ENCODE measurements around the gene SLC35G6.

The SLC35G6 gene

GRCh38 chr17:7512824-7513540 is 31.7 kb downstream of the SLC35G6 start:
- H3K4me3 ChIP-seq (ENCODE audit: low read depth, low read length), result no peak overlapping the region
- no peak for DNase-seq (ENCODE audit: low read depth, low spot score)
- TF ChIP-seq, protein P1, sequence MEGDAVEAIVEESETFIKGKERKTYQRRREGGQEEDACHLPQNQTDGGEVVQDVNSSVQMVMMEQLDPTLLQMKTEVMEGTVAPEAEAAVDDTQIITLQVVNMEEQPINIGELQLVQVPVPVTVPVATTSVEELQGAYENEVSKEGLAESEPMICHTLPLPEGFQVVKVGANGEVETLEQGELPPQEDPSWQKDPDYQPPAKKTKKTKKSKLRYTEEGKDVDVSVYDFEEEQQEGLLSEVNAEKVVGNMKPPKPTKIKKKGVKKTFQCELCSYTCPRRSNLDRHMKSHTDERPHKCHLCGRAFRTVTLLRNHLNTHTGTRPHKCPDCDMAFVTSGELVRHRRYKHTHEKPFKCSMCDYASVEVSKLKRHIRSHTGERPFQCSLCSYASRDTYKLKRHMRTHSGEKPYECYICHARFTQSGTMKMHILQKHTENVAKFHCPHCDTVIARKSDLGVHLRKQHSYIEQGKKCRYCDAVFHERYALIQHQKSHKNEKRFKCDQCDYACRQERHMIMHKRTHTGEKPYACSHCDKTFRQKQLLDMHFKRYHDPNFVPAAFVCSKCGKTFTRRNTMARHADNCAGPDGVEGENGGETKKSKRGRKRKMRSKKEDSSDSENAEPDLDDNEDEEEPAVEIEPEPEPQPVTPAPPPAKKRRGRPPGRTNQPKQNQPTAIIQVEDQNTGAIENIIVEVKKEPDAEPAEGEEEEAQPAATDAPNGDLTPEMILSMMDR (IDR thresholded peaks at IDR 0.05; ENCODE audit: low read depth, low read length), result no peak
- in situ Hi-C loops (cut with HindIII; ENCODE audit: low sequenced_read_pairs), result no loop called here

GRCh38 chr17:7513850-7514419 is 32.7 kb downstream of the SLC35G6 start:
- in situ Hi-C loops (cut with HindIII; ENCODE audit: low sequenced_read_pairs), result no loop called here
- no peak for DNase-seq (ENCODE audit: low read depth, low spot score)
- no peak overlapping the region for H3K4me3 ChIP-seq (ENCODE audit: low read depth, low read length)
- TF ChIP-seq, protein P1 (IDR thresholded peaks at IDR 0.05; ENCODE audit: low read depth, low read length), result no peak

DNA sequence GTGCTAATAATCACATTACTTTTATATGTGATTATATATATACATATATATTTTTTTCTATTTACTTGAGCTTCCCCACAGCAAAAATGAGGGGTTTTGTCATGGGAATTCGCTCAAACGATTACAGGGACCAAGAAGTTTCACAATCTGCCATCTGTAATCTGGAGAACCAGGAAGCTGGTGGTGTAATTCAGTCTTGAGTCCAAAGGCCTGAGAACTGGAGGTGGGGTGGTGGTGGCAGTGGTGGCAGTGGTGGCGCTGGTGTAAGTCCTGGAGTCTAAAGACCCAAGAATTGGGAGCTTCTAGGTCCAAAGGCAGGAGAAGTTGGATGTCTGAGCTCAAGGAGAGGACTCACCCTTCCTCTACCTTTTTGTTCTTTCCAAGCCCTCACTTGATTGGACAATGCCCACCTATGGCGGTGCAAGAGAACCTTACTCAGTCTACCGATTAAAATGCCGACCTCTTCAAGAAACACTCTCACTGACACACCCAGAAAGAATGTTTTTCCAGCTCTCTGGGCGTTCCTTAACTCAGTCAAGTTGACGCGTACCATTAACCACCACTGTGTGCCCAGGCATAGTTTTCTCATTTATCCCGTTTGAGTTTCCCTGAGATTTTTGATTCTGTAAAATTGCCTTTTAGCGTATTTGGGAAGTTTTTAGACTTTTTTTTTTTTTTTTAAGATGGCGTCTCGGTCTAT is 34.8 kb downstream of the SLC35G6 start:
- H3K4me3 ChIP-seq (ENCODE audit: low read depth, low read length), result no peak overlapping the region
- TF ChIP-seq, protein P1 (IDR thresholded peaks at IDR 0.05; ENCODE audit: low read depth, low read length), result no peak
- in situ Hi-C loops (cut with HindIII; ENCODE audit: low sequenced_read_pairs), result no loop called here
- DNase-seq (ENCODE audit: low read depth, low spot score), result no peak

GRCh38 chr17:7523033-7523432 is 41.8 kb downstream of the SLC35G6 start:
- no peak overlapping the region for H3K4me3 ChIP-seq (ENCODE audit: low read depth, low read length)
- TF ChIP-seq, protein P1 (IDR thresholded peaks at IDR 0.05; ENCODE audit: low read depth, low read length), result peak; percentile 50
- in situ Hi-C loops (cut with HindIII; ENCODE audit: low sequenced_read_pairs), result no loop called here
- peak; percentile 8 for DNase-seq (ENCODE audit: low read depth, low spot score)

- no peak overlapping the region for H3K4me3 ChIP-seq (ENCODE audit: low read depth, low read length)
- in situ Hi-C loops (cut with HindIII; ENCODE audit: low sequenced_read_pairs), result no loop called here
- TF ChIP-seq, protein P1 (IDR thresholded peaks at IDR 0.05; ENCODE audit: low read depth, low read length), result no peak
- no peak for DNase-seq (ENCODE audit: low read depth, low spot score)
Observed at GRCh38 chr17:7528842-7529241, 47.6 kb downstream of the SLC35G6 start.

DNA sequence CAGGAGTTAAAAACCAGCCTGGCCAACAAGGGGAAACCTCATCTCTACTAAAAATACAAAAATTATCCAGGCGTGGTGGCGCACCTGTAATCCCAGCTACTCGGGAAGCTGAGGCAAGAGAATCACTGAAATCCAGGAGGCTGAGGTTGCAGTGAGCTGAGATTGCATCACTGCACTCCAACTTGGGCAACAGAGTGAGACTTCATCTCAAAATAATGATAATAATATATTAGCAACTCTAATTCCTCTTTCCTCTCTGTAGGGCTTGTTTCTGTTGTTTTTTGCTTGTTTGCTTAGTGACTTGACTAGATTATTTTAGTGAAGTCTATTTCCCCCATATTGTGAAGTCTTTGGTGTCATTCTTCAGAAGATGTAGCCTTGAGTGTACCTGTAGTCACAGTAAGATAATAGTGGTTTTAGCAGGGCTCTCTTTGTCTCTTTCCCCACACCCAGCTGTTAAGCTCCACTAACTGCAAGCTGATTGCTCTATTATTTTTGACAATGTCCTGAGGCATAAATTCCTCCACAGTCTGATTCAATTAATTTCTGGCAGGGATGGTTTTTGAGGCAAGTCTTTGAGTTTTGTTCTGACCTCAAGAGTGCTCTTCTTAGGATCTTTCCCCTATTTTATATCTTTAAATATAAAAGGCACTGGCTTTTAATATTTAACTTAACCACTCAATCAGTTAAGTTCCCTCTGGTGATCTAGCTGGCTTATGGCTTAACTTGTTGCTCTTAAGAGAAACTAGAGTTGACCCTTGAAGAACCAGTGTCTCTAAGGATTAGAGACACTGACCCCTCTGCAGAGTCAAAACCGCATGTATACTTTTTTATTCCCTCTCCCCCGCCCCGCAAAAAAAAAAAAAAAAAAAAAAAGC is 49.0 kb downstream of the SLC35G6 start:
- in situ Hi-C loops (cut with HindIII; ENCODE audit: low sequenced_read_pairs), result no loop called here

More for the DNA sequence above, 49.0 kb downstream of the SLC35G6 start:
- no peak for DNase-seq (ENCODE audit: low read depth, low spot score)
- H3K4me3 ChIP-seq (ENCODE audit: low read depth, low read length), result no peak overlapping the region
- TF ChIP-seq, protein P1 (IDR thresholded peaks at IDR 0.05; ENCODE audit: low read depth, low read length), result no peak

Data from astrocyte of the spinal cord (primary cell).